Activated CD8-positive, alpha-beta memory T cell treated with anti-CD3 and anti-CD28 coated beads, Interleukin-2, amount 50 U/mL, for 24 hours (primary cell): ENCODE data around the gene CNBD2.
"Not testable (repeated sequence)": the region's sequence is repeated elsewhere in the genome, so short reads cannot be mapped to it uniquely, and the experiment has no call there.

Source experiments
- DNase-seq: peaks from one replicate; pipeline ENCODE4 v3.0.0-alpha.2; 2020; ENCODE audit errors: extremely low read depth

CNBD2 gene

GRCh38 chr20:36026131-36026530 lies 57.7 kb downstream of the CNBD2 start:
- DNase-seq: not testable (repeated sequence)

- no peak for DNase-seq
Measured at GRCh38 chr20:36028106-36028808, 59.9 kb downstream of the CNBD2 start.

- DNase-seq: no peak
Measured at GRCh38 chr20:36030149-36030548, 61.8 kb downstream of the CNBD2 start.

GRCh38 chr20:36031806-36032205 lies 63.4 kb downstream of the CNBD2 start:
- DNase-seq: no peak

- no peak for DNase-seq
Measured at GRCh38 chr20:36034875-36035274, 66.5 kb downstream of the CNBD2 start.

GRCh38 chr20:36035745-36036144 lies 67.4 kb downstream of the CNBD2 start:
- no peak for DNase-seq

GRCh38 chr20:36036688-36037087 lies 68.3 kb downstream of the CNBD2 start:
- DNase-seq: no peak

GRCh38 chr20:36040571-36040970 lies 72.2 kb downstream of the CNBD2 start:
- DNase-seq: no peak

GRCh38 chr20:36043441-36043840 lies 75.1 kb downstream of the CNBD2 start:
- DNase-seq: no peak

- no peak for DNase-seq
Measured at GRCh38 chr20:36043892-36044515, 75.6 kb downstream of the CNBD2 start.

GRCh38 chr20:36045373-36045714 lies 77.0 kb downstream of the CNBD2 start:
- no peak for DNase-seq

- not testable (repeated sequence) for DNase-seq
Measured at GRCh38 chr20:36046073-36046798, 77.8 kb downstream of the CNBD2 start.

GRCh38 chr20:36049408-36049807 lies 81.0 kb downstream of the CNBD2 start:
- not testable (repeated sequence) for DNase-seq

GRCh38 chr20:36050436-36051317 lies 82.3 kb downstream of the CNBD2 start:
- peak; percentile 86 for DNase-seq

GRCh38 chr20:36051318-36052116 lies 83.1 kb downstream of the CNBD2 start:
- DNase-seq: no peak

- no peak for DNase-seq
Measured at GRCh38 chr20:36052117-36052513, 83.7 kb downstream of the CNBD2 start.

- DNase-seq: not testable (repeated sequence)
Measured at GRCh38 chr20:36053863-36054518, 85.6 kb downstream of the CNBD2 start.

- no peak for DNase-seq
Measured at GRCh38 chr20:36055145-36055544, 86.8 kb downstream of the CNBD2 start.

GRCh38 chr20:36060676-36061075 lies 92.3 kb downstream of the CNBD2 start:
- no peak for DNase-seq

GRCh38 chr20:36061754-36062153 lies 93.4 kb downstream of the CNBD2 start:
- DNase-seq: no peak

GRCh38 chr20:36062799-36063198 lies 94.4 kb downstream of the CNBD2 start:
- no peak for DNase-seq
